PC-3 (cell line): ENCODE results near the gene MMP24OS. TPM values are rescaled to one million over a fixed set of nuclear protein-coding genes. Genes with fewer than 3 reads are reported as not detected.

Experiments used
- ATAC-seq: fragments of 200-7000 bp; cut with Tn5 transposase; 2 replicates; pipeline ENCODE4 v1.9.1; 2020; ENCODE audit warnings: mild to moderate bottlenecking, moderate library complexity
- BruUV-seq: library from RNA; stranded (reverse); fragments of 400-500 nt; replicated peaks from 2 replicates; lab custom pipeline; 2021; lab: Mats Ljungman, UMichigan
- CTCF ChIA-PET: fragments of 300-600 bp; sonication (Branson Sonifier 250); formaldehyde crosslinking; loops from one replicate; lab custom pipeline; 2022; ENCODE audit warnings: antibody characterized with exemption; lab: Charles Lee
- POLR2A ChIA-PET: fragments of 300-600 bp; sonication (Branson Sonifier 250); formaldehyde crosslinking; loops from one replicate; lab custom pipeline; 2022; ENCODE audit warnings: antibody characterized with exemption; ENCODE audit not compliant: unreplicated experiment; lab: Charles Lee
- DNase-seq: peaks from one replicate; pipeline ENCODE4 v3.0.0-alpha.2; 2015
- H2AFZ ChIP-seq: fragments of 300-600 bp; sonication (generic); 2 replicates; pipeline ENCODE4 v1.6.0; 2016; ENCODE audit warnings: antibody characterized with exemption, low read length
- H3F3A ChIP-seq: fragments of 300-600 bp; sonication (generic); one replicate; pipeline ENCODE4 v1.6.0; 2017; ENCODE audit warnings: antibody characterized with exemption, low read length, control low read depth, mild to moderate bottlenecking; ENCODE audit not compliant: unreplicated experiment
- H3K27ac ChIP-seq: fragments of 300-600 bp; sonication (generic); 2 replicates; pipeline ENCODE4 v1.5.1; 2016; ENCODE audit warnings: mild to moderate bottlenecking, low read length
- H3K27me3 ChIP-seq: fragments of 300-600 bp; sonication (generic); 2 replicates; pipeline ENCODE4 v1.6.1; 2016; ENCODE audit warnings: low read length, mixed read lengths
- H3K36me3 ChIP-seq: fragments of 300-600 bp; sonication (generic); 2 replicates; pipeline ENCODE4 v1.6.1; 2016; ENCODE audit warnings: low read depth, mixed run types, low read length, mixed read lengths
- H3K4me1 ChIP-seq: fragments of 300-600 bp; sonication (generic); 2 replicates; pipeline ENCODE4 v1.5.1; 2016; ENCODE audit warnings: low read length; ENCODE audit not compliant: insufficient read depth
- H3K4me2 ChIP-seq: fragments of 300-600 bp; sonication (generic); 2 replicates; pipeline ENCODE4 v1.6.0; 2016; ENCODE audit warnings: low read length
- H3K4me3 ChIP-seq: fragments of 300-600 bp; sonication (generic); 2 replicates; pipeline ENCODE4 v1.5.1; 2016; ENCODE audit warnings: mild to moderate bottlenecking, low read length, mixed read lengths
- H3K79me2 ChIP-seq: fragments of 300-600 bp; sonication (generic); 2 replicates; pipeline ENCODE4 v1.6.1; 2017; ENCODE audit warnings: low read length, mixed read lengths
- H3K9ac ChIP-seq: fragments of 300-600 bp; sonication (generic); 2 replicates; pipeline ENCODE4 v1.6.0; 2016; ENCODE audit warnings: mild to moderate bottlenecking, low read length
- H3K9me2 ChIP-seq: fragments of 300-600 bp; sonication (generic); replicated peaks from 2 replicates; pipeline ENCODE4 v1.6.1; 2016; ENCODE audit warnings: mixed run types, low read length, mixed read lengths
- H3K9me3 ChIP-seq: fragments of 300-600 bp; sonication (generic); 2 replicates; pipeline ENCODE4 v1.6.1; 2016; ENCODE audit warnings: low read length, mixed read lengths
- H4K20me1 ChIP-seq: fragments of 300-600 bp; sonication (generic); 2 replicates; pipeline ENCODE4 v1.6.1; 2016; ENCODE audit warnings: low read length, mixed read lengths
- EZH2 ChIP-seq: fragments of 300-600 bp; sonication (generic); IDR thresholded peaks from one replicate; pipeline ENCODE4 v1.6.1; 2017; ENCODE audit warnings: antibody characterized with exemption, mild to moderate bottlenecking, low read length; ENCODE audit not compliant: unreplicated experiment
- EZH2phosphoT487 ChIP-seq: fragments of 300-600 bp; sonication (generic); IDR thresholded peaks from 2 replicates; pipeline ENCODE4 v1.6.1; 2018; ENCODE audit warnings: mild to moderate bottlenecking, antibody characterized with exemption, low read length, borderline replicate concordance
- intact Hi-C: fragments of 100-400 bp; cut with micrococcal nuclease; formaldehyde crosslinking; loops from 2 replicates; pipeline ENCODE4 v1.9.0; 2023
- total RNA-seq: library from RNA; depleted of rRNA; stranded (reverse); fragments of >200 nt; gene quantifications from 2 replicates; pipeline ENCODE4 v1.2.3, GENCODE V29; 2014; rRNA removed
- TF ChIP-seq, protein P1 (sequence below): fragments of 300-600 bp; sonication (generic); conservative IDR thresholded peaks from 2 replicates; pipeline ENCODE4 v1.5.1; 2017; ENCODE audit warnings: antibody characterized with exemption, low read depth, mild to moderate bottlenecking, low read length

Gene MMP24OS
- total RNA-seq, 1 experiment from 2014 or later, result 19.5 TPM

DNA sequence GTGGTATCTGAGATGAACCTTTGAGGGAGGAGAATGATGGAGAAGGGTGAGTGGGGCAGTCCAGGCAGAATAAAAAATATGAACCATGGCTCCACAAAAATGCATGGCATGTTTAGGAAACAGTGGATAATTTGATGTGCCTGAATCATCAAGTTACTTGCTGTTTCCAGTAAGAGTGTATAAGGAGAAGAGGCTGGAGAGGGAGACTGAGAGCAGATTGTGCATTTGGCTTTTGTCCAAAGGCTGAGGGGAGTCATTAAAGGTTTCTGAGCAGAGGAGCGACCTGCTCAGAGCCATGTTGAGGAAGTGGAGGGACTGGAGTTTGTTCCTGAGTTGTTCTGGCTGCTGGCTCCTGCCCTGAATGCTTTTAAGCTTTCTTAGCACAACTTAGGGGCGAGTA is 45.3 kb downstream of the MMP24OS start:
- intact Hi-C loops, result no loop called here
- Histone ChIP-seq H3K9ac (no peak overlapping the region), H4K20me1 (no peaks in the 10 kb centered on the region), H3K4me2 (no peak overlapping the region), H3K4me3 (no peak overlapping the region), H3K4me1 (no peaks in the 10 kb centered on the region), H3K27me3 (peaks cover 3% of the 10 kb centered on the region; the same call in 1 of the 2 replicates), H3K79me2 (no peaks in the 10 kb centered on the region), H3F3A (no peaks in the 10 kb centered on the region), H3K27ac (no peak overlapping the region), H3K9me2 (no peaks in the 10 kb centered on the region), H3K36me3 (no peaks in the 10 kb centered on the region), H2AFZ (no peak overlapping the region), H3K9me3 (no peaks in the 10 kb centered on the region)
- POLR2A ChIA-PET, result no interaction called here
- CTCF ChIA-PET, result interaction anchor here (0.5 kb wide), 1 partner anchor 136 kb away, joined by 5 read pairs; no protein-coding TSS in a partner anchor
- BruUV-seq, result no TSS peak
- TF ChIP-seq, protein P1, sequence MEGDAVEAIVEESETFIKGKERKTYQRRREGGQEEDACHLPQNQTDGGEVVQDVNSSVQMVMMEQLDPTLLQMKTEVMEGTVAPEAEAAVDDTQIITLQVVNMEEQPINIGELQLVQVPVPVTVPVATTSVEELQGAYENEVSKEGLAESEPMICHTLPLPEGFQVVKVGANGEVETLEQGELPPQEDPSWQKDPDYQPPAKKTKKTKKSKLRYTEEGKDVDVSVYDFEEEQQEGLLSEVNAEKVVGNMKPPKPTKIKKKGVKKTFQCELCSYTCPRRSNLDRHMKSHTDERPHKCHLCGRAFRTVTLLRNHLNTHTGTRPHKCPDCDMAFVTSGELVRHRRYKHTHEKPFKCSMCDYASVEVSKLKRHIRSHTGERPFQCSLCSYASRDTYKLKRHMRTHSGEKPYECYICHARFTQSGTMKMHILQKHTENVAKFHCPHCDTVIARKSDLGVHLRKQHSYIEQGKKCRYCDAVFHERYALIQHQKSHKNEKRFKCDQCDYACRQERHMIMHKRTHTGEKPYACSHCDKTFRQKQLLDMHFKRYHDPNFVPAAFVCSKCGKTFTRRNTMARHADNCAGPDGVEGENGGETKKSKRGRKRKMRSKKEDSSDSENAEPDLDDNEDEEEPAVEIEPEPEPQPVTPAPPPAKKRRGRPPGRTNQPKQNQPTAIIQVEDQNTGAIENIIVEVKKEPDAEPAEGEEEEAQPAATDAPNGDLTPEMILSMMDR, result no peak
- no peak for TF ChIP-seq EZH2phosphoT487
- no peak for TF ChIP-seq EZH2
- ATAC-seq (no peak), DNase-seq (no peak)

DNA sequence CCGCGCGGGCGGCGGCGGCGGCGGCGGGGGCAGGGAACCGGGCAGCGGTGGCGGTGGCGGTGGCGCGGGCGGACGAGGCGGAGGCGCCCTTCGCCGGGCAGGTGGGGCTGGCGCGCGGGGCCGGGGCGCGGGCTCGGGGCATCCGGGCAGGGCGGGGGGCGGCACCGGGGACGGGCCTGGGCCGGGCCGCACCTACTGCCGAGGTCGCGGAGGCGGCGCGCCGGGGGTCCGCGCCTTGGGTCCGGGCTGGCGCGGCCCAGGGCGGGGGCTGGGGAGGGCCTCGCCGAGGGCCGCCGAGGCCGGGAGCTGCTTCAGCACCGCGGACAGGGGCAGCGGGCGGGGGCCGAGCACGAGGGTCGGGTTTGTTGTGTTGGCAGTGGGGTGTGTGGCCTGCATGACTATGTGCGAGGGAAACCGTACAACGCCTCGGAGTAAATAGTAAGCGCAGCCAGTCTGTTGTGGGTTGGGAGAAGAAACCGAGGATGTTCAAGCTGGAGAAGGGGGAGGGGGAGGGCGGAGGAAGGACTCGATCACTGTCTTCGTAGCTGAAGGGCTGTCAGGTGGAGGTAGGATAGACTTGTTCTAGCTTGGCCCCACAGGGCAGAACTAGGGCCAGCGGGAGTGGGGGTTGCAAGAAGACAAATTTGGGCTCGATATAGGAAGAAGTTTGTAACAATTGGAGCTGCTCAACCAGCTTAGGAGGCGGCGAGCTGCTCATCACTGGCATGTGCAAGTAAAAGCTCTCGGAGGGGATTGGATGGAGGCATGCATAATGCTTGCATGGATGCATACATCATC is 50.8 kb downstream of the MMP24OS start:
- POLR2A ChIA-PET, result interaction anchor here (0.6 kb wide), 1 partner anchor 42 kb away, joined by 4 read pairs; no protein-coding TSS in a partner anchor
- Histone ChIP-seq H3K9me3 (no peaks in the 10 kb centered on the region), H3K27ac (no peak overlapping the region)

More for the DNA sequence above, 50.8 kb downstream of the MMP24OS start:
- H4K20me1 ChIP-seq, result no peaks in the 10 kb centered on the region
- H3K79me2 ChIP-seq, result no peaks in the 10 kb centered on the region
- peak; percentile 77 for ATAC-seq
- no peaks in the 10 kb centered on the region for H3K9me2 ChIP-seq
- no peaks in the 10 kb centered on the region for H3K36me3 ChIP-seq
- H3F3A ChIP-seq, result no peaks in the 10 kb centered on the region
- DNase-seq, result peak; percentile 41
- intact Hi-C loops, result no loop called here
- H3K27me3 ChIP-seq, result peaks cover 23% of the 10 kb centered on the region
- no peak overlapping the region for H2AFZ ChIP-seq
- no peak overlapping the region for H3K4me3 ChIP-seq
- no peaks in the 10 kb centered on the region for H3K4me1 ChIP-seq
- no peak overlapping the region for H3K9ac ChIP-seq
- CTCF ChIA-PET, result no interaction called here
- peak overlapping the region; percentile 66 for H3K4me2 ChIP-seq
- no TSS peak for BruUV-seq
- TF ChIP-seq EZH2, result no peak
- TF ChIP-seq, protein P1, result no peak
- no peak for TF ChIP-seq EZH2phosphoT487

Other genes starting within 250 kb of the MMP24OS start
- gene TRPC4AP, start 185.3 kb downstream of the MMP24OS start, total RNA-seq, result 46.9 and 52.6 TPM in 2 replicates
- 22.2 and 28.5 TPM in 2 replicates for gene EDEM2, start 130.8 kb downstream of the MMP24OS start, total RNA-seq
- 45.4 and 55.7 TPM in 2 replicates for gene PROCR, start 106.0 kb downstream of the MMP24OS start, total RNA-seq
- gene MMP24, start 51.4 kb downstream of the MMP24OS start, total RNA-seq, result 0.52 and 0.91 TPM in 2 replicates
- 292 and 294 TPM in 2 replicates for gene EIF6, start 6.7 kb upstream of the MMP24OS start, total RNA-seq
- gene FAM83C, start 14.3 kb upstream of the MMP24OS start, total RNA-seq, result 0.12 TPM in 1 of 2 replicates, not detected in the other
- 36.4 and 38.1 TPM in 2 replicates for gene UQCC1, start 133.9 kb upstream of the MMP24OS start, total RNA-seq
- gene GDF5, start 160.1 kb upstream of the MMP24OS start, total RNA-seq, result not detected in 2 replicates
- gene CEP250, start 177.5 kb upstream of the MMP24OS start, total RNA-seq, result 52.5 and 75.0 TPM in 2 replicates